T47D (cell line): ENCODE results near the gene MAMSTR.
A peak's percentile ranks its signal among the peaks of the same experiment; 100 is the strongest.
"Not testable (repeated sequence)": the region's sequence is repeated elsewhere in the genome, so short reads cannot be mapped to it uniquely, and the experiment has no call there.

Source experiments
- DNase-seq, 2 experiments: peaks; one replicate each; pipeline versions ENCODE4 v3.0.0 to v3.0.0-alpha.2; 2011 to 2012; ENCODE audit warnings: low read depth in 1 of 2, low spot score in 1 of 2
- JUND ChIP-seq: IDR thresholded peaks from 2 replicates; pipeline ENCODE4 v1.6.1; 2012; ENCODE audit warnings: low read depth
- in situ Hi-C: cut with HindIII; loops from 2 replicates; pipeline ENCODE4 v1.10.0; 2016; ENCODE audit warnings: low sequenced_read_pairs, low pct_unique_long_range_greater_than_20kb

MAMSTR gene

GRCh38 chr19:48685583-48685982 lies 33.9 kb downstream of the MAMSTR start:
- in situ Hi-C loops = no loop called here
- no peak for DNase-seq
- no peak for TF ChIP-seq JUND

GRCh38 chr19:48683349-48683748 lies 36.2 kb downstream of the MAMSTR start:
- in situ Hi-C loops = no loop called here
- TF ChIP-seq JUND = no peak

GRCh38 chr19:48681127-48681470 lies 38.4 kb downstream of the MAMSTR start:
- no peak for TF ChIP-seq JUND
- no peak for DNase-seq
- in situ Hi-C loops = no loop called here

More at GRCh38 chr19:48683349-48683748, 36.2 kb downstream of the MAMSTR start:
- DNase-seq = no peak

- in situ Hi-C loops = no loop called here
- no peak for DNase-seq
- TF ChIP-seq JUND = no peak
Observed at GRCh38 chr19:48680436-48681126, 38.9 kb downstream of the MAMSTR start.

GRCh38 chr19:48680006-48680405 lies 39.5 kb downstream of the MAMSTR start:
- in situ Hi-C loops = not testable (repeated sequence)

GRCh38 chr19:48678201-48678600 lies 41.3 kb downstream of the MAMSTR start:
- TF ChIP-seq JUND = no peak
- in situ Hi-C loops = no loop called here
- no peak for DNase-seq

More at GRCh38 chr19:48680006-48680405, 39.5 kb downstream of the MAMSTR start:
- not testable (repeated sequence) for DNase-seq

GRCh38 chr19:48676887-48677286 lies 42.6 kb downstream of the MAMSTR start:
- TF ChIP-seq JUND = no peak
- DNase-seq = no peak
- in situ Hi-C loops = no loop called here

GRCh38 chr19:48676487-48676886 lies 43.0 kb downstream of the MAMSTR start:
- TF ChIP-seq JUND = no peak
- DNase-seq = no peak
- in situ Hi-C loops = no loop called here

GRCh38 chr19:48674921-48675824 lies 44.4 kb downstream of the MAMSTR start:
- no peak for TF ChIP-seq JUND
- in situ Hi-C loops = no loop called here
- peak; percentile 82 to 87 for DNase-seq

GRCh38 chr19:48674216-48674809 lies 45.2 kb downstream of the MAMSTR start:
- no peak for DNase-seq
- in situ Hi-C loops = no loop called here
- no peak for TF ChIP-seq JUND

GRCh38 chr19:48673436-48674100 lies 46.0 kb downstream of the MAMSTR start:
- in situ Hi-C loops = no loop called here
- no peak for DNase-seq
- no peak for TF ChIP-seq JUND

GRCh38 chr19:48672994-48673393 lies 46.5 kb downstream of the MAMSTR start, which contains the start of gene NTN5:
TSS of gene NTN5 (minus strand) at chr19:48673017. CDS start at chr19:48670986, 2,031 bp downstream.
- no peak for TF ChIP-seq JUND
- in situ Hi-C loops = no loop called here
- no peak for DNase-seq
